Measurements from ENCODE around the gene KY.

KY gene

GRCh38 chr3:134638385-134639030 is 12.3 kb downstream of the KY start:
- no peak for TF ChIP-seq CTCF (IDR thresholded peaks at IDR 0.05; ENCODE audit: insufficient read depth, low read length, poor library complexity, severe bottlenecking)
- no peaks in the 10 kb centered on the region for H3K36me3 ChIP-seq (ENCODE audit: control insufficient read depth, insufficient read depth, low read length)
- H3K4me3 ChIP-seq (replicated peaks; ENCODE audit: low read depth, low read length), result no peak overlapping the region
- no peak for DNase-seq (ENCODE audit: extremely low read depth, insufficient read length)
- H3K27me3 ChIP-seq (replicated peaks; ENCODE audit: control insufficient read depth, insufficient read depth, low read length), result no peaks in the 10 kb centered on the region; the same call in 1 of the 2 replicates

GRCh38 chr3:134636406-134636805 is 14.4 kb downstream of the KY start:
- H3K27me3 ChIP-seq (replicated peaks; ENCODE audit: control insufficient read depth, insufficient read depth, low read length), result no peaks in the 10 kb centered on the region
- H3K36me3 ChIP-seq (ENCODE audit: control insufficient read depth, insufficient read depth, low read length), result no peaks in the 10 kb centered on the region
- no peak for TF ChIP-seq CTCF (IDR thresholded peaks at IDR 0.05; ENCODE audit: insufficient read depth, low read length, poor library complexity, severe bottlenecking)
- H3K4me3 ChIP-seq (replicated peaks; ENCODE audit: low read depth, low read length), result no peak overlapping the region
- DNase-seq (ENCODE audit: extremely low read depth, insufficient read length), result no peak

- H3K27me3 ChIP-seq (replicated peaks; ENCODE audit: control insufficient read depth, insufficient read depth, low read length), result no peaks in the 10 kb centered on the region; the same call in 1 of the 2 replicates
- H3K4me3 ChIP-seq (replicated peaks; ENCODE audit: low read depth, low read length), result no peak overlapping the region
- no peak for DNase-seq (ENCODE audit: extremely low read depth, insufficient read length)
- TF ChIP-seq CTCF (IDR thresholded peaks at IDR 0.05; ENCODE audit: insufficient read depth, low read length, poor library complexity, severe bottlenecking), result peak; percentile 53
- no peaks in the 10 kb centered on the region for H3K36me3 ChIP-seq (ENCODE audit: control insufficient read depth, insufficient read depth, low read length)
Measured at GRCh38 chr3:134630506-134630905, 20.3 kb downstream of the KY start.

GRCh38 chr3:134628884-134629283 is 21.9 kb downstream of the KY start:
- Histone ChIP-seq H3K36me3 (ENCODE audit: control insufficient read depth, insufficient read depth, low read length) (no peaks in the 10 kb centered on the region), H3K4me3 (replicated peaks; ENCODE audit: low read depth, low read length) (no peak overlapping the region), H3K27me3 (replicated peaks; ENCODE audit: control insufficient read depth, insufficient read depth, low read length) (no peaks in the 10 kb centered on the region; the same call in 1 of the 2 replicates)
- TF ChIP-seq CTCF (IDR thresholded peaks at IDR 0.05; ENCODE audit: insufficient read depth, low read length, poor library complexity, severe bottlenecking), result no peak
- DNase-seq (ENCODE audit: extremely low read depth, insufficient read length), result no peak

GRCh38 chr3:134627831-134628230 is 23.0 kb downstream of the KY start:
- TF ChIP-seq CTCF (IDR thresholded peaks at IDR 0.05; ENCODE audit: insufficient read depth, low read length, poor library complexity, severe bottlenecking), result no peak
- no peak for DNase-seq (ENCODE audit: extremely low read depth, insufficient read length)
- Histone ChIP-seq H3K36me3 (ENCODE audit: control insufficient read depth, insufficient read depth, low read length) (no peaks in the 10 kb centered on the region), H3K4me3 (replicated peaks; ENCODE audit: low read depth, low read length) (no peak overlapping the region), H3K27me3 (replicated peaks; ENCODE audit: control insufficient read depth, insufficient read depth, low read length) (no peaks in the 10 kb centered on the region; the same call in 1 of the 2 replicates)
